ENCODE results near the gene OR1B1. TPM values are rescaled to one million over a fixed set of nuclear protein-coding genes. Genes with fewer than 3 reads are reported as not detected.

OR1B1 gene
- polyA plus RNA-seq, 1 of the 3 experiments (the other 2 are of a cell fraction): not detected

DNA sequence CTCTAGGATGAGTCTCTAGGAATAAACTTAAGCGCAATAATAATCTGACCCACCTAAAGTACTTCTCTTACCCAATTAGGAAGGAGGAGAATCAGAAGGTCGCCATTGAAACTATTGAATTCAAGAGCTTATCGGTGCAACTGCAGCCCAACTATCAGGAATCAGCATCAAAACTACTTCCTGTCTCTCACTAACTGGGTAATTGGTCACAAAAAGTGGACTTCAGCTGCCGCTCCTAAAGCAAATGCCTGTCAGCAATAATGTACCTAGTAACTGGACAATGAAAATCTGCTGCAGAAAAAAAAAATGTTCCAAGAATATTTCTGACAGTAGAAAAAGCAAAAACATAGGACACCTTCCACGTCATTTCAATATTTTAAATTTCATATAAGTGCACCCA lies 77.6 kb downstream of the OR1B1 start:
- Histone ChIP-seq H3K9ac (no peak overlapping the region), H3K9me3 (no peaks in the 10 kb centered on the region), H2AFZ (ENCODE audit: low read depth) (no peak overlapping the region), H3K27ac (ENCODE audit: low read depth in 2 of 2, low read length in 1 of 2) (no peak overlapping the region), H4K20me1 (ENCODE audit: insufficient read depth) (no peaks in the 10 kb centered on the region), H3F3A (replicated peaks; ENCODE audit: insufficient read depth) (peaks cover 9% of the 10 kb centered on the region), H3K79me2 (ENCODE audit: insufficient read depth) (no peaks in the 10 kb centered on the region), H3K4me2 (no peak overlapping the region), H3K4me1 (ENCODE audit: control insufficient read depth in 1 of 2, insufficient read depth in 2 of 2, low read depth in 1 of 2, low read length in 1 of 2) (no peaks in the 10 kb centered on the region), H3K27me3 (ENCODE audit: insufficient read depth) (no peaks in the 10 kb centered on the region), H3K4me3 (ENCODE audit: low read depth in 2 of 2, low read length in 1 of 2) (no peak overlapping the region), H3K9me2 (no peaks in the 10 kb centered on the region), H3K36me3 (replicated peaks in 1 of 2; ENCODE audit: control insufficient read depth in 1 of 2, insufficient read depth in 2 of 2, low read length in 1 of 2) (no peaks in the 10 kb centered on the region)
- 35% methylated on average over 5 of the region's 5 CpGs for WGBS (ENCODE audit: low lambda C conversion rate)
- CTCF ChIA-PET: no interaction called here
- POLR2A ChIA-PET: no interaction called here
- DNase-seq: no peak
- no peak for TF ChIP-seq REST (IDR thresholded peaks at IDR 0.05; ENCODE audit: low read depth, low read length)
- no peak for TF ChIP-seq NFIC (IDR thresholded peaks at IDR 0.05; ENCODE audit: borderline replicate concordance)
- no peak for TF ChIP-seq CHD2 (IDR thresholded peaks at IDR 0.05; ENCODE audit: low read length, partially characterized antibody)
- TF ChIP-seq FOSL2 (IDR thresholded peaks at IDR 0.05; ENCODE audit: borderline replicate concordance, low read depth): no peak
- TF ChIP-seq SIN3A (IDR thresholded peaks at IDR 0.05; ENCODE audit: borderline replicate concordance, low read depth, low read length): no peak
- TF ChIP-seq TEAD4 (IDR thresholded peaks at IDR 0.05; ENCODE audit: borderline replicate concordance, insufficient read depth): no peak
- TF ChIP-seq, protein P1, sequence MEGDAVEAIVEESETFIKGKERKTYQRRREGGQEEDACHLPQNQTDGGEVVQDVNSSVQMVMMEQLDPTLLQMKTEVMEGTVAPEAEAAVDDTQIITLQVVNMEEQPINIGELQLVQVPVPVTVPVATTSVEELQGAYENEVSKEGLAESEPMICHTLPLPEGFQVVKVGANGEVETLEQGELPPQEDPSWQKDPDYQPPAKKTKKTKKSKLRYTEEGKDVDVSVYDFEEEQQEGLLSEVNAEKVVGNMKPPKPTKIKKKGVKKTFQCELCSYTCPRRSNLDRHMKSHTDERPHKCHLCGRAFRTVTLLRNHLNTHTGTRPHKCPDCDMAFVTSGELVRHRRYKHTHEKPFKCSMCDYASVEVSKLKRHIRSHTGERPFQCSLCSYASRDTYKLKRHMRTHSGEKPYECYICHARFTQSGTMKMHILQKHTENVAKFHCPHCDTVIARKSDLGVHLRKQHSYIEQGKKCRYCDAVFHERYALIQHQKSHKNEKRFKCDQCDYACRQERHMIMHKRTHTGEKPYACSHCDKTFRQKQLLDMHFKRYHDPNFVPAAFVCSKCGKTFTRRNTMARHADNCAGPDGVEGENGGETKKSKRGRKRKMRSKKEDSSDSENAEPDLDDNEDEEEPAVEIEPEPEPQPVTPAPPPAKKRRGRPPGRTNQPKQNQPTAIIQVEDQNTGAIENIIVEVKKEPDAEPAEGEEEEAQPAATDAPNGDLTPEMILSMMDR (IDR thresholded peaks at IDR 0.05): no peak
- TF ChIP-seq SMC3 (IDR thresholded peaks at IDR 0.05; ENCODE audit: low read depth, low read length): no peak

Other genes with a start within 250 kb of the OR1B1 start
- gene OR1J1, start 179.7 kb downstream of the OR1B1 start, polyA plus RNA-seq (2012; rRNA removed): not detected in 2 replicates
- gene OR1J2, start 146.8 kb downstream of the OR1B1 start, polyA plus RNA-seq (2012; rRNA removed): not detected in 2 replicates
- 0.07 and 0.13 TPM in 2 replicates for gene OR1J4, start 138.5 kb downstream of the OR1B1 start, polyA plus RNA-seq (2012; rRNA removed)
- not detected in 2 replicates for gene OR1N1, start 130.3 kb downstream of the OR1B1 start, polyA plus RNA-seq (2012; rRNA removed)
- not detected in 2 replicates for gene OR1N2, start 104.5 kb downstream of the OR1B1 start, polyA plus RNA-seq (2012; rRNA removed)
- gene OR1L8, start 74.2 kb downstream of the OR1B1 start, polyA plus RNA-seq (2012; rRNA removed): 0.05 and 0.07 TPM in 2 replicates
- gene OR1Q1, start 42.9 kb downstream of the OR1B1 start, polyA plus RNA-seq (2012; rRNA removed): 0.10 and 0.29 TPM in 2 replicates
- gene OR1L1, start 4.1 kb upstream of the OR1B1 start, polyA plus RNA-seq (2012; rRNA removed): not detected in 2 replicates
- not detected in 2 replicates for gene OR1L3, start 17.5 kb upstream of the OR1B1 start, polyA plus RNA-seq (2012; rRNA removed)
- gene OR1L4, start 66.4 kb upstream of the OR1B1 start, polyA plus RNA-seq (2012; rRNA removed): not detected in 2 replicates
- not detected in 2 replicates for gene OR1L6, start 84.7 kb upstream of the OR1B1 start, polyA plus RNA-seq (2012; rRNA removed)
- gene OR5C1, start 131.3 kb upstream of the OR1B1 start, polyA plus RNA-seq (2012; rRNA removed): not detected in 2 replicates
- not detected in 2 replicates for gene OR1K1, start 142.5 kb upstream of the OR1B1 start, polyA plus RNA-seq (2012; rRNA removed)
- gene PDCL, start 171.0 kb upstream of the OR1B1 start, polyA plus RNA-seq (2012; rRNA removed): 11.9 and 12.1 TPM in 2 replicates
- gene RC3H2, start 247.7 kb upstream of the OR1B1 start, polyA plus RNA-seq (2012; rRNA removed): 12.4 and 15.2 TPM in 2 replicates

All from SK-N-SH (cell line).